ENCODE measurements around the gene KCNQ1OT1. TPM values are rescaled to one million over a fixed set of nuclear protein-coding genes. Genes with fewer than 3 reads are reported as not detected.

Gene KCNQ1OT1
- total RNA-seq, 1 donor from 2014 or later, result 3.4 TPM

GRCh38 chr11:2570211-2570811 is 129.5 kb downstream of the KCNQ1OT1 start:
- DNase-seq (ENCODE audit: extremely low spot score in 2 of 2), result no peak
- H3K4me3 ChIP-seq, result no peak overlapping the region
- H3K4me1 ChIP-seq, result no peaks in the 10 kb centered on the region
- no peaks in the 10 kb centered on the region for H3K36me3 ChIP-seq
- no peak overlapping the region for H3K27ac ChIP-seq
- no peaks in the 10 kb centered on the region for H3K9me3 ChIP-seq
- intact Hi-C loops (cut with DNase I), result no loop called here
- no peaks in the 10 kb centered on the region for H3K27me3 ChIP-seq
- TF ChIP-seq CTCF (IDR thresholded peaks at IDR 0.05) (no peak), POLR2AphosphoS5 (IDR thresholded peaks at IDR 0.05; ENCODE audit: insufficient read depth in 1 of 2, low read depth in 1 of 2) (no peak), POLR2A (IDR thresholded peaks at IDR 0.05) (no peak)

GRCh38 chr11:2569731-2570210 is 130.0 kb downstream of the KCNQ1OT1 start:
- H3K4me3 ChIP-seq, result no peak overlapping the region
- H3K27me3 ChIP-seq, result no peaks in the 10 kb centered on the region
- intact Hi-C loops (cut with DNase I), result no loop called here
- TF ChIP-seq POLR2AphosphoS5 (IDR thresholded peaks at IDR 0.05; ENCODE audit: insufficient read depth in 1 of 2, low read depth in 1 of 2) (no peak), CTCF (IDR thresholded peaks at IDR 0.05) (no peak), POLR2A (IDR thresholded peaks at IDR 0.05) (no peak)
- H3K9me3 ChIP-seq, result no peaks in the 10 kb centered on the region
- H3K27ac ChIP-seq, result no peak overlapping the region
- no peaks in the 10 kb centered on the region for H3K4me1 ChIP-seq
- DNase-seq (ENCODE audit: extremely low spot score in 2 of 2), result no peak
- no peaks in the 10 kb centered on the region for H3K36me3 ChIP-seq

- Histone ChIP-seq H3K4me1 (no peaks in the 10 kb centered on the region), H3K27ac (no peak overlapping the region), H3K9me3 (no peaks in the 10 kb centered on the region), H3K27me3 (no peaks in the 10 kb centered on the region), H3K36me3 (no peaks in the 10 kb centered on the region), H3K4me3 (no peak overlapping the region)
- intact Hi-C loops (cut with DNase I), result no loop called here
- TF ChIP-seq POLR2AphosphoS5 (IDR thresholded peaks at IDR 0.05; ENCODE audit: insufficient read depth in 1 of 2, low read depth in 1 of 2) (no peak), CTCF (IDR thresholded peaks at IDR 0.05) (no peak), POLR2A (IDR thresholded peaks at IDR 0.05) (no peak)
- no peak for DNase-seq (ENCODE audit: extremely low spot score in 2 of 2)
Observed at GRCh38 chr11:2569321-2569721, 130.5 kb downstream of the KCNQ1OT1 start.

GRCh38 chr11:2567026-2567671 is 132.6 kb downstream of the KCNQ1OT1 start:
- Histone ChIP-seq H3K27ac (no peak overlapping the region), H3K4me1 (no peaks in the 10 kb centered on the region), H3K36me3 (no peaks in the 10 kb centered on the region), H3K9me3 (no peaks in the 10 kb centered on the region), H3K27me3 (no peaks in the 10 kb centered on the region), H3K4me3 (no peak overlapping the region)
- TF ChIP-seq CTCF (IDR thresholded peaks at IDR 0.05) (no peak), POLR2A (IDR thresholded peaks at IDR 0.05) (no peak), POLR2AphosphoS5 (IDR thresholded peaks at IDR 0.05; ENCODE audit: insufficient read depth in 1 of 2, low read depth in 1 of 2) (no peak)
- DNase-seq (ENCODE audit: extremely low spot score in 2 of 2), result no peak
- intact Hi-C loops (cut with DNase I), result no loop called here
